Muscle of arm (tissue), 12 donors: Measurements from ENCODE around the gene RAMP3. TPM values are rescaled to one million over a fixed set of nuclear protein-coding genes. Genes with fewer than 3 reads are reported as not detected.
"Not testable (repeated sequence)": the region's sequence is repeated elsewhere in the genome, so short reads cannot be mapped to it uniquely, and the experiment has no call there.

Experiments used
- DNase-seq: peaks from one replicate; pipeline ENCODE4 v3.0.0-alpha.2; 2013
- polyA plus RNA-seq, 12 donors: library from polyadenylated mRNA; unstranded; fragments of 120-200 nt; gene quantifications; one replicate each; pipeline ENCODE4 v1.2.1, GENCODE V29; 2013; ENCODE audit not compliant: insufficient read length in 12 of 12

RAMP3 gene
- polyA plus RNA-seq, 12 donors, result 2.6 to 11.4 (median 4.4) TPM; not detected in 1

DNA sequence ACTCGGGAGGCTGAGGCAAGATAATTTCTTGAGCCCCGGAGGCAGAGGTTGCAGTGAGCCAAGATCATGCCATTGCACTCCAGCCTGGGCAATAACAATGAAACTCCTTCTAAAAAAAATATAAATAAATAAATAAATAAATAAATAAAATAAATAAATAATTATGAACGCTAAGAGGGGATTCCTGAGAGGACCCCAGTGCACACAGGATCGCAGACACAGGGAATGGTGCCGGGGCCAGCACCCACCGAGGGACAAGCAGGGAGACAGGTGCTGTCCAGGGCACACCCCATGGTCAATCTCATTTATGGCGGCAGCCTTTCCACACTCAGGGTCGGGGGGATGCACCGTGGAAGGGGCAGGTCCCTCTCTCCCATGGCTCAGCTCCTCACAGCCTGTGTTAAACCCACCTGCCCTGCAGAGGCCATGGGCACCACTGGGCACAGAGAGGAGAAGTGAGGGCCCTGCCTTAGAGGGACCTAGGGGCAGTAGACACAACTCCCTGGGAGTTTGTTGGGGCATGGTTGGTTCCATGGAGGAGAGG is 2.2 kb upstream of the RAMP3 start:
- no peak for DNase-seq

DNA sequence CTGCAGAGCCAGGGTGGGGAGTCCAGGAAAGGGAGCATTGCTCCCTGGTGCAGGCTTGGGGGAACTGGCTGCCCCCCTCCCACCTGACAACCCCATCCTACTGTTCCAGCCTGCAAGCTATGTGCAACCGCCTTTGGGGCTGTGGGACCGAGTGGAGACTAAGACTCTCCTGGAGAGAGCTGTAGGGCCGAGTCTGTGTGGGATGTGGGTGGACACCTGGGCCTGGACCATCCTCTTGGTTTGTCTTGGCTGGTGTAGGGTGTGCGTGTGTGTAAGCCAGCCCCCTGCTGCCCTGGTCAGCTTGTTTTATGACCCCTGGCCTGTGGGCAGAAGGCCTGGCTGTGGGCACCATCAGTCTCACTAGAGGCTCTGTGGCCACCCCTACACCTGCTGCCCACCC is 1.6 kb upstream of the RAMP3 start:
- no peak for DNase-seq

DNA sequence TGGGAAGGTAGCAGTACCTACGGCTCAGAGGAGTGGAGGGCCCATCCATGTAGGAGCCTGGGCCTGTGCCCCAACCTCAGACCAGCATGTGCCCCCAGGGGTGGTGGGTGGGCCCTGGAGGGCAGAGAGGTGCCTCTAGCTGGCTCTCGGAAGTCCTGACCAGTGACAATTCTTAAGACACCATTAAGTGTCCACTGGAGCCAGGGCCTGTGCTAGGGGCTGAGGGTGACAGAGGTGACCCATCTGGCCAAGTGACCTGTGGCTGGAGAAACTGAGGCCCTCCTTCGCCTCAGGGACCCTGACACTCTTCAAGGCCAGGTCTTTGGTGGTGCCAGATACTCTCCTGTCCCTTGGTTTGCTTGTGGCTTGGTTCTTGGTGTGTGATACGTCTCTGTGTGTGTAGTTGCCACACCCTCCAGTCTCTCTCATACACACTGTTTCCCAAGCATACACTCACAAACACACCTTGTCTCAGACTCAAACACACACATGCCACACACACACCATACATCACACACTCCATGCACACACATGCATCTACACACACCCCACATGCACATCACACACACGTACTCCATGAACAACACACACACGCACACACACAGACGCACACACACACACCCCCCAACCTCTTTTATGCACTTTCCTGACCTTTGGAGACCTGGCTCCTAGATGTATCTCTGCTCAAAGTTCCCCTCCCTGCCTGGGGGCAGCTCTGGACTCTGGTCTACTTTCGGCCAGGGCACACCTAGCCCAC is 897 bp upstream of the RAMP3 start:
- DNase-seq, result no peak

GRCh38 chr7:45157286-45157652 is 322 bp upstream of the RAMP3 start:
- DNase-seq, result no peak

DNA sequence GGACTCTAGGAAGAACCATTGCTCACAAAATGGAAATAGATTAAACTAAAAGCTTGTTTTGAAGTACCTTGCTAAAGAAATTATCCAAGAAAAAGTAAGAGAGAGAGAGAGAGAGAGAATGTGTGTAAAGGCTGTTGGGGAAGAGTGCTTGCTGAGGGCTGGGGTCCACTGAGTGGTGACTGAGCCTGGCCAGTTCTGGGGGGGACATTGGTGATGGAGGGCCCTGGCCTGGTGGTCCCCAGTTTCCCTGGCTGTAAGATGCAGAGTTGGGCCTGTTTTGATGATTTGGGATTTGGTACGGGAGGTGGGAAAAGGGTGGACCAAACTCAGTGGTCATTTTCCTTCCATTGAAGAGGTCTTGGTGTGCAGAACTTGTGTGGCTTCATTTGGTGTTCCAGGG is 880 bp downstream of the RAMP3 start:
- no peak for DNase-seq

- no peak for DNase-seq
Measured at GRCh38 chr7:45159296-45159695, 1.7 kb downstream of the RAMP3 start.

DNA sequence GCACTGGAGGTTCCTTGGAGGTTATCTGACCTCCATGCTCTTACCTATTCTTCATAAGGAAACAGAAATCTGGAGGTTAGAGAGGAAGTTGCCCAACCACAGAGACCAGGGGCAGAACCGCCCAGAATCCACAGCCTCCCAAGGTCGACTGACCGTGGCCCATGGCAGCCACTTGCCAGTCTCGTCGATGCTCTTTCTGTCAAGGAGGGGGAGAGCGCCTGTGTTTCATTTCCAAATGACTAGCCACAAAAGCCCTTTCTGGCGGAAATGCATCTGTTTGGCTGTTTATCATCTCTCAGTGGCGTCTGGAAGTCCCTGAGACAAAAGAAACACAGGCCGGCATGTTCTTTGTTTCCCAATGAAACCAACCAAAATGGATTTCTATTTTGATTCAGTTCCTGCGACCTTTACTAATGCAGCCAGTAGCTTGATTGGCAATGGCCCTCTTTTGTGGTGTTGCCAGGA is 2.9 kb downstream of the RAMP3 start:
- DNase-seq, result no peak

DNA sequence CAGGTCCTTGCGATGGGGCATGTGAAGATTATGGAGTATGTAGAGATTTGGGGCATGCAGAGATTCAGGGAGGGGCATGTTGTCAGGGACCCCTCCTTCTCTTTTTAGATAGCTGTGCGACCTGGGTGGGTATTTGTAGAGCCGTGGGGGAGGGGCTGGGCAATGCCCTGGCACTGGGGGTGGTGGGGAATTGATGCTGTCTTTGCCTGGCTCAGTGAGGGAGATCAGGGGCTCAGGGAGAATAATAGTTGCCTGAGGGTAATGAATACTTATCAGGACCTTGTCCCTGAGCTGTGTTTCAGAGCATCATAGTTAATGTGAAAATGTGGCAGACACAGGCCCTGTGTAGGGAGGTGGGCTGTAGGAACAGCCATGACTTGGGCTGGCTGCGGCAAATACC is 3.5 kb downstream of the RAMP3 start:
- DNase-seq, result no peak

GRCh38 chr7:45161842-45162241 is 4.3 kb downstream of the RAMP3 start:
- no peak for DNase-seq

GRCh38 chr7:45162311-45162845 is 4.8 kb downstream of the RAMP3 start:
- DNase-seq, result no peak

DNA sequence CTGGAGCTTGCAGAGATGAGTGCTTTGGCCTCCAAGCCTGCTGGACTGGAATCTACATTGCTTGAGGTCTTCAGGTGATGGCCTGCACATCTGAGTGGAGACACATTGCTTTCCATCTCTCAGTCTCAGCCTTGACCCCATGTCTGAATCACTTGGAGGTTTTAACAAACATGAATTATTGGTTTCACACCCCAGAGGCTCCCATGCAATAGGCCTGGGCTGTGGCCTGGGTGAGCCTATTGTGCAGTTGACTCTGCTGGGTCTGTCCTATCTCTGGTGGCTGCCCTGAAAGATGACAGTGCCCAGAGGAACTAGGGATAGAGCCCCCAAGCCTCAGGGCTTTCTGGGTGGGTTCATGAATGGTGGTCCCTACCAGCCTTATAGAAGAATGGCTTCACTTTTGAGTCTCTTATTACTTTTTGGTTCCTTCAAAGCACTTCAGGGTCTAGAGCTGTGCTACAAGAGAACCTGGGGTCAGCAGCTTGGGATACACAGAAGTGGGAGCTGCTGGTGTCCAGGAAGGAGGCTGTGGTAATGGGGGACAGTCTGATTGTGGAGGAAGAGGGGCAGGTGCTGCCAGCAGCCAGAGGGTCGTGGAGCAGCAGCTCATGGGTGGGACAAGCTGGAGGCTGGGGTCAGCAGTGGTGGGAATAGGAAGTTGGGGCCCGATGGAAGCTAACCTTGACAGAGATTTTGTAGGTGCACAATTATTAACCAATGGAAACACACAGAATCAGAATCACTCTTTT is 5.5 kb downstream of the RAMP3 start:
- DNase-seq, result no peak

DNA sequence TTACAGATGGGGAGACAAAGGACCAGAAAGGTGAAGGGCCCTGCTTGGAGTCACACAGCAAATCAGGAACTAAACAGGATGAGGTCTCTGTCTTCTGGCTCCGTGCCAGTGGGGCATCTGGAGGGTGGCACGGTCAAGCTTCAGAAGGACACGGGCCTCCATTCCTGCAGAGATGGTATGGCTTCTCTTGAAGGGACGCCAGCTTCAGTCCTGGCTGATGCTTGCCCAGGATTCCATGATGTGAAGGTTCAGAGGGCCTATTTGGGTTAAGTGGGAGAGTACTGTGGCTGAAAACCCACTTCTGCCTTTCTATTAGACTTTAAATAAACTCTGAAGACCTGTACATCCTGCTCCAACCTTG is 6.1 kb downstream of the RAMP3 start:
- no peak for DNase-seq

DNA sequence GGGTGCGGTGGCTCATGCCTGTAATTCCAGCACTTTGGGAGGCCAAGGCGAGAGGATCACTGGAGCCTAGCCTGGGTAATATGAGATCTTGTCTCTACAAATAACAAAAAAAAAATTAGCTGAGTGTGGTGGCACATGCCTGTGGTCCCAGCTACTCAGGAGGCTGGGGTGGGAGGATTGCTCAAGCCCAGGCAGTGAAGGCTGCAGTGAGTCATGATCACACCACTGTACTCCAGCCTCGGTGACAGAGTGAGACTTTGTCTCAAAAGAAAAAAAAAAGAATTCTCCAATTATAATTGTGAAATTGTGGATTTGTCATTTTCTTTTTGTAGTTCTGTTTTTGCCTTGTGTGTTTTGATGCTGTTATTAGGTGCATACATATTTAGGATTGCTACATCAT is 6.7 kb downstream of the RAMP3 start:
- DNase-seq, result not testable (repeated sequence)

GRCh38 chr7:45165857-45166256 is 8.3 kb downstream of the RAMP3 start:
- DNase-seq, result no peak

GRCh38 chr7:45171946-45172345 is 14.4 kb downstream of the RAMP3 start:
- DNase-seq, result no peak

DNA sequence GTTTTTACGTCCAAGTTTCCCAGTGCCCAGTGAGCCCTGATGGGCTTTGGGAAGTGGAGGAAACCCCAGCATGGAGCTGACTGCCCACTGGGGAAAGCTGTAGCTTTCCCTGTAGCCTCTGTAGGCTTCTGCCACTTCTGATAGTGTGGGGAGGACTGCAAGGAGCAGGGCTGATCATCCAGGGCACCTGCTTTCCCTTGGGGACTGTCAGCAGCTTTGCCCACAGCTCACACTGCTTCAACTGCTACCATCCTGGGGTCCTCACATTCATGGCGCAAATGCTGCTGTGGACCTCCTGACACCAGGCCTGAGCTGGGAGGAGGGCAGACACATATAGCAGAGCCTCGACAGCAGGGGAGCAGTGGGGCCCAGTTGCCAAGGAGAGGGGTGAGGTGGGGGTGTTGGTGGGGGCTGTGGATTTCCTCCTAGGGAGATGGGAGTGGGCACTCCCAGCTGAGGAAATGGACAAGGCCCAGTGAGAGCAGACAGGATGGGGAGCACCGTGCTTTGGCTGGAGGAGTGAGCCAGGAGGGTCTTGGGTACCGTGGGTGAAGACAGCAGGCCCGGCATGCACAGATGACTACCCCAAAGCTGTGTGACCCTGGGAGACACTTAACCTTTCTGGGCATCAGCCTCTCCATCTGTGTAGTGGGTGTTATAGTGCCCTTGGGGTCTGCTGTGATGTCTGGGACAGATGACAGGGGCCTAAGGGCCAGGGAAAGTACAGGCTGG is 16.2 kb downstream of the RAMP3 start:
- DNase-seq, result no peak

- DNase-seq, result no peak
Measured at GRCh38 chr7:45174328-45174610, 16.7 kb downstream of the RAMP3 start.

DNA sequence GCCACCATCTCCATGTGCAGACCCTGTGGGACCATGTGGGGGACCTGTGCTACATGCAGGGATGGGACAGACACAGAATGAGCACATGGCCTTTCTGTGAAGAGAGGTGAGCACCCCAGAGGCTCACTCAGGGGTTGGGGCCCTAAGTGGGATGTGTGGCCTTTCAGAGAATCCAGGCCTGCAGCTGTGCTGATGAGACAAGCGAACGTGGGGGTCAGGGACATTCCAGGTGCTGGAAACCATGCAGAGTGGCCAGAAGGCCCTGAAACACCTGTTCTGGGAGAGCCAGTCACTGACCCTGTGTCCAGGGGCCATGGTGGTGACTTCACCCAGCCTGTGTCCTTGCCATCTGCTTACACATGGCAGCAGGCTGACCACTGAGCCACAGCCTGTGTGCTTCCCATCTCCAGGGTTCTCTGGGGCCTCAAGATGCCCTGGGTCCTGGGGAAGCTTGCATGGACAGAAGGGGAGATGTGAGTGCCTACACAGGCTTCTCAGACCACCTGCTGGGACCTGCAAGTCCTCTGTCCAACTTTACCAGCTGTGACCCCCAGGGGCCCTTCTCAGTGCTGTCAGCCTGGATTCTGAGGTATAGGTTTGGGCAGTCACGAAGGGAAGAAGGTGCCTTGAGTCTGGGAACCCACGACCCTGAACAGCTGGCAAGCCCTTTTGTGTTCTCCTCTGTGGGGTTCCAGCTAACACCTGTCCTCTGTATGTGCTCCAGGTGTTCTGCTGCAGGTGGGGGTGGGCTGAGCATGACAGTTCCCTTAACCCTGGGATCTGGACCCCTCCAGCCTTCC is 17.6 kb downstream of the RAMP3 start:
- no peak for DNase-seq

- no peak for DNase-seq
Measured at GRCh38 chr7:45176091-45176490, 18.5 kb downstream of the RAMP3 start.

DNA sequence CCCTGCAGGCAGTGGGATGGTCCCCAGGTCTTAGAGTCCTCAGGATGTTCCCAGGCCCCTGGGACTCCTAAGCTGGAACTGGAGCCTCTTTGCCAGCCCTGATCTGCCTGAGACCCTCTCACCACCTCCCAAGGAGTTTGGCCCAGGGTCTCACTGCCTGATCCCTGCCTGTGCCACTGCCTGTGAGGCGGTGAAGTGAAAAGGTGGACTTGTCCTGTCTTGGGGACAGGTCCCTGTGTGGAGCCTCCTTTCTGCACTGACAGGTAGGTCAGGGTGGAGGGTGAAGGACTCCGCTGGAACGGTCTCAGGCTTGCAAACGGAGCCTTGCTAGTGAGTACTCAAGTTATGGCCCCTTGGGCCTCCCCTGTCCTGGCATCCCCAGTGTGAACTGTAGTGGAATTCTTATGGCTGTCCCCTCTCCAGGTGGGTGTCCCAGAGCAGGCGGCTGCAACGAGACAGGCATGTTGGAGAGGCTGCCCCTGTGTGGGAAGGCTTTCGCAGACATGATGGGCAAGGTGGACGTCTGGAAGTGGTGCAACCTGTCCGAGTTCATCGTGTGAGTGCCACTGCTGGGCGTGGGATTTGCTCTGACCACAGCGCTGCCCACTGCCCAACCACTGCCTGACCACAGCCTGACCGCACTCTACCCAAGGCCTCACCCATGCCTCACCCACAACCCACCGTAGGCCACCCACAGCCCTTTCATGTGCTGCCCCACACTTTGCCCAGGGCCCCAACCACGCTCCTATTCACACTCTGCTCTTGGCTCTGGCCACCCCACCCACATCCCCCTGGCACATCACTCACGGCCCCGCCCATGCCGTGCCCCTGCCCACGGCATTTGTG is 19.5 kb downstream of the RAMP3 start:
- DNase-seq, result no peak

- no peak for DNase-seq
Measured at GRCh38 chr7:45177801-45178200, 20.2 kb downstream of the RAMP3 start.
